GM18907 (cell line): ENCODE data around the gene MTERF1.
"Not testable (repeated sequence)": the region's sequence is repeated elsewhere in the genome, so short reads cannot be mapped to it uniquely, and the experiment has no call there.

Experiments
- ATAC-seq: cut with Tn5 transposase; IDR thresholded peaks from one replicate; pipeline ENCODE4 v1.9.1; 2021; ENCODE audit warnings: mild to moderate bottlenecking, moderate library complexity; ENCODE audit not compliant: unreplicated experiment

The MTERF1 gene

DNA sequence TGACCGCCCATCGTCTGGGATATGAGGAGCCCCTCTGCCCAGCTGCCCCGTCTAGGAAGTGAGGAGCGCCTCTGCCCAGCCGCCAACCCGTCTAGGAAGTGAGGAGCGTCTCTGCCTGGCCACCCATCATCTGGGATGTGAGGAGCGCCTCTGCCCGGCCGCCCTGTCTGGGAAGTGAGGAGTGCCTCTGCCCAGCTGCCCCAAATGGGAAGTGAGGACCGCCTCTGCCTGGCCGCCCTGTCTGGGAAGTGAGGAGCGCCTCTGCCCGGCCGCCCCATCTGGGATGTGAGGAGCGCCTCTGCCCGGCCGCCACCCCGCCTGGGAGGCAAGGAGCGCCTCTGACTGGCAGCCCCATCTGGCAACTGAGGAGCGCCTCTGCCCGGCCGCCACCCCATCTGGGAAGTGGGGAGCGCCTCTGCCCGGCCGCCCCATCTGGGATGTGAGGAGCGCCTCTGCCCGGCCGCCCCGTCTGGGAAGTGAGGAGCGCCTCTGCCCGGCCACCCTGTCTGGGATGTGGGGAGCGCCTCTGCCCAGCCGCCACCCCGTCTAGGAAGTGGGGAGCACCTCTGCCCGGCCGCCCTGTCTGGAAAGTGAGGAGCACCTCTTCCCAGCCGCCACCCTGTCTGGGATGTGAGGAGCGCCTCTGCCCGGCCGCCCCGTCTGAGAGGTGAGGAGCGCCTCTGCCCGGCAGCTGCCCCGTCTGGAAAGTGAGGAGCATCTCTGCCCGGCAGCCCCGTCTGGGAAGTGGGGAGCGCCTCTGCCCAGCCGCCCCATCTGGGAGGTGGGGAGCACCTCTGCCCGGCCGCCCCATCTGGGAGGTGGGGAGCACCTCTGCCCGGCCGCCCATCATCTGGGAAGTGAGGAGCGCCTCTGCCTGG is 7.1 kb upstream of the MTERF1 start:
- not testable (repeated sequence) for ATAC-seq

GRCh38 chr7:91883676-91884362 is 3.3 kb upstream of the MTERF1 start:
- no peak for ATAC-seq

GRCh38 chr7:91880016-91880412 is 488 bp downstream of the MTERF1 start:
- no peak for ATAC-seq

DNA sequence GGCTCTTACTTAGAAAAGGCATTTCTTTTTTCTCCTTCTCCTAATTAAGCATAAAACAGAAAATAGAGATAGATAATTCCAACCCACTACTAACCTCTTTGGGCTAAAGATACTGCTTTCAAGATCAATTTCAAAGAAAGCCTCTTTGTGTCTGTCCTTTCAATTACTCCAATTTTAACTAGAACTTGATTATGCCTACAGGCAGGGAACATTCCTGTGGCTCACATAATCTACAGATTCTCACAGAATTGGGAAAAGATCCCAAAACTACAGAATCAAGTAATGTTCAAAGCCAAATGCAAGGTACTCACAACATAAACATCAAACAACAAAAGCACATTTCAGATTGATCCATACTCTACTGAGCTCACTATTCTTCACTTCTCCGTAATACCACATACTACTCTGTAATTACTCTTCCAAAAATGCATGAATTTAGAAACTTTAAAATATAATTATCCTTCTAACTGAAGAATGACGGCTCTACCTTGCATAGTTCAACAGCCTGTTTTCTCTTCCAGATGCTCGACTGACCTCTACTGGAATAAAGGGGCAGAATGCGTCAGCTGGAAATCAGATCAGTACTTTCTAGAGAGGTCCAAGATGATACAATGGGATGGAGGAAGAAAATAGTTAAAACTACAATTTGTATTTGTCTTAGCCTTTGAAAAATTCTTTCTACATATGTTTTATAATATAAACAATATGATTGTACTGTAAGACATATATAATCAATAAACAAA is 3.9 kb downstream of the MTERF1 start:
- no peak for ATAC-seq

GRCh38 chr7:91875851-91876250 is 4.7 kb downstream of the MTERF1 start:
- no peak for ATAC-seq

DNA sequence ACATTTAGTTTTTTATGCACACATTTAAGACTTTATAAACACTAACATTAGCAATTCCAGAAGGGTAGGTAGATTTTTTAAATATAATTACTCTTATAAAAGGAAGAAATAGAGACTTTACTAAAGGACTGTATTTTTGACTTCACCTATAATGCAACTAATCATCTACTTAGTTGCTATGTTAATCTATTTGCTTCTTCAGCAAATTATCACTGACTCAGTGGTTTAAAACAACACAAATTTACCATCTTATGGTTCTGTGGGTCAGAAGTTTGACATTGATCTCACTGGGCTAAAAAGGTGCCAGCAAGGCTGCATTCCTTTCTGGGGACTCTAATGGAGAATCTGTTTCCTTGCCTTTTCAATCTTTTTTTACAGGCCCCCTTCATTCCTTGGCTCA is 7.6 kb downstream of the MTERF1 start:
- no peak for ATAC-seq

GRCh38 chr7:91872069-91872468 is 8.4 kb downstream of the MTERF1 start:
- no peak for ATAC-seq

DNA sequence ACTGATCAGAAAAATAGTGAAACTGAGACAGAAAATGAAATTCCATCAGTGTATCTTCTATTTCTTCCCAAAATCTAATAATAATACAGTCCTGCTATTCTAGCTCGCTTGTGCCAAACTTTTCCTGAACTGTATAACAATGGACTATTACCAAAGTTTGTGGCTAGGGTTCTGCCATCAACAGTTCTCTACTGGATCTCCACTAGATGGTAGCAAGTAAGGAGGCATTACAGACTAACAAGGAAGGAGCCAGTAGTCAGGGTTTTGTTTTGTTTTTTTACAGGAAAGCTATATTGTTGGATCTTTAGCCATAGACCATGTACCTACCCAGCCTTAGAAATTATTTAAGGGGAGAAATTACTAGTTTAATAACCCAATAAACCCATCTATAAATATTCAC is 10.8 kb downstream of the MTERF1 start:
- ATAC-seq = no peak

DNA sequence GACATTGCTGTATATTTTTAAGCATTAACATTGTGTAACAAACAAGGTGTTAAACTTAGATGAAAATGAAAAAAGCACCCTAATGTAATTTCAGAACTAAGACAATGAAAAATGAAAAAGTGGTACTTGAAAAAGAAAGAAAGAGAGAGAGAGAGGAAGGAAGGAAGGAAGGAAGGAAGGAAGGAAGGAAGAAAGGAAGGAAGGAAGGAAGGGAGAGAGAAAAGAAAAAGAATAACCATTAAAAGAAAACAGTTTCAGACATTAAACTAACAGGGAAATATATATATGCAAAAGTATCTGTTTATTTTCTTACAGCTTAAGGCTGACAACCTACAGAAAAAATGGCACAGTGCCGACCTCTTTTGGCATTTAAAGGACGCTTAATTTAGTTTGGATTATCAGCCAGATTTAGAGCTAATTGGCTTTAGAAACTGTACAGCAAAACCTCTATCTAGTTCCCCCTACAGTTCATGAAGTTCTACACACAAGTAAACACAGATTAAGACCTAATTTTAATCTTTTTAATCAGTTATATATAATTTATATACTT is 13.8 kb downstream of the MTERF1 start:
- ATAC-seq = no peak

- no peak for ATAC-seq
Measured at GRCh38 chr7:91865511-91865910, 15.0 kb downstream of the MTERF1 start.

- not testable (repeated sequence) for ATAC-seq
Measured at GRCh38 chr7:91864604-91865003, 15.9 kb downstream of the MTERF1 start.

DNA sequence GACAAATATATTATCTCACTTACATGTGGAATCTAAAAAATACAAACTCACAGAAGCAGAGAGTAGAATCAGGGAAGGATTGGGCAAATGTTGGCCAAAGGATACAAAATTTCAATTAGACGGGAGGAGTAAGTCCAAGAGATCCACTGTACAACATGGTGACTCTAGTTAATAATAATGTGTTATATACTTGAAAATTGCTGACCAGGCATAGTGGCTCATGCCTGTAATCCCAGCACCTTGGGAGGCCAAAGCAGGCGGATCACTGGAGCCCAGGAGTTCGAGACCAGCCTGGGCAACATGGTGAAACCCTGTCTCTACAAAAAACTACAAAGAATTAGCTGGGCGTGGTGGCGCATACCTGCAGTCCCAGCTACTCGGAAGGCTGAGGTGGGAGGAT is 16.4 kb downstream of the MTERF1 start:
- no peak for ATAC-seq

DNA sequence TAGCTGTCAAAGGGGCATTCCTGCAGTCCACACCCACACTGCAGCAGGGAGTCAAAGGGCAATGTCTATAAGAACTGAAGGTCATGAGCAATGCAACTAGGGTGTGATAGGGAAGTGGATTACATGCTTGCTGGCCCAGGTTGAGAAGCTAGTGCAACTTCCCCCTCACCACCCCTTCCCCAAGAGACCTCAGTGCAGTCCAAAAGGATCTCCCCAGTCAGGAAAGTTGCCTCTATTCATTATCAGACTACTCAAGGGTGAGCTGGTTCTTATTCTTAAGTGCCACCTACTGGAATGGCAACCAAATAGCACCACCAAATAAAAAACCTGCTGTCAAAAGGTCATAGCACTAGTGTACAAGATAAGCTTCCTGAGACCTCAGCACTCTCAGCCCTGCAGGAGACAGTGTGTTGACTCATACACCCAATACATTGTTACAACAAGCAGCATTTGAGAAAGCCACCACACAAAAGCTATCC is 28.2 kb downstream of the MTERF1 start:
- ATAC-seq = peak; percentile 63

GRCh38 chr7:91850455-91850854 is 30.0 kb downstream of the MTERF1 start:
- ATAC-seq = no peak

- ATAC-seq = no peak
Measured at GRCh38 chr7:91847876-91848588, 32.5 kb downstream of the MTERF1 start.

DNA sequence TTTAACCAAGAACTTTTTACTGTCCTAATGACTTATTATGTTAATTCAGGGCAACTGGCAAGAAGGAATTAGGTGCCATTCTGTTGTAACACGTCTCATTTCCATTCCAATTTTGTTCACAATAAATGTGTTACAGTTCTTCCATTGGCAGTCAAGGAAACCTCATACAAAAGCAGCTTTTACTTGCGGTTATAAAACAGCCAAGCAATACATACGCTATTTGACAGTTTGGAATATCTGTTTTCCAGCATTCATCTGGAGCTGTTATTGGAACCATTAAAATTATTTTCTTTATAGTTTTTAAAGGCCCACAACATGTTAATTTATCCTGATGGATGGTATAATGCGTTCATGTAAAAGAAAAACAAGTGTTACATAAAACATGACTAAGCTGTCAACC is 33.3 kb downstream of the MTERF1 start:
- ATAC-seq = no peak

- ATAC-seq = no peak
Measured at GRCh38 chr7:91846436-91846835, 34.1 kb downstream of the MTERF1 start.

DNA sequence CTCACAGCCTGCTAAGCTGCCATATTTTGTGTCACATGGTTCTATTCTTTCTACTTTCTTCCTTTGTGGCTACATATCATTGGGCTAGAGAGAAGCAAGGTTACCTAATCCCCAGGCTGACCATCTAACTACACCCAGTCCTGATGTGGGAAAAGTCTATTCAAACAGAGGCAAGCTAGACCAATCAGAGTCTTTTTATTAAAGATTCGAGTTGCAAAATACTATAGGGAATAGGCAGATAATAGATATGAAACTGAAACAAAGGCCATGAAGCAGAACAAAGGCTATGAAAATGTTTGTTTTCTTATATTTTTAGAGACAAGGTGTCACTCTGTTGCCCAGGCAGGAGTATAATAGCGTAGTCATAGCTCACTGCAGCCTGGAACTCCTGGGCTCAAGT is 36.7 kb downstream of the MTERF1 start:
- ATAC-seq = peak; percentile 79

- ATAC-seq = no peak
Measured at GRCh38 chr7:91838439-91838838, 42.1 kb downstream of the MTERF1 start.

DNA sequence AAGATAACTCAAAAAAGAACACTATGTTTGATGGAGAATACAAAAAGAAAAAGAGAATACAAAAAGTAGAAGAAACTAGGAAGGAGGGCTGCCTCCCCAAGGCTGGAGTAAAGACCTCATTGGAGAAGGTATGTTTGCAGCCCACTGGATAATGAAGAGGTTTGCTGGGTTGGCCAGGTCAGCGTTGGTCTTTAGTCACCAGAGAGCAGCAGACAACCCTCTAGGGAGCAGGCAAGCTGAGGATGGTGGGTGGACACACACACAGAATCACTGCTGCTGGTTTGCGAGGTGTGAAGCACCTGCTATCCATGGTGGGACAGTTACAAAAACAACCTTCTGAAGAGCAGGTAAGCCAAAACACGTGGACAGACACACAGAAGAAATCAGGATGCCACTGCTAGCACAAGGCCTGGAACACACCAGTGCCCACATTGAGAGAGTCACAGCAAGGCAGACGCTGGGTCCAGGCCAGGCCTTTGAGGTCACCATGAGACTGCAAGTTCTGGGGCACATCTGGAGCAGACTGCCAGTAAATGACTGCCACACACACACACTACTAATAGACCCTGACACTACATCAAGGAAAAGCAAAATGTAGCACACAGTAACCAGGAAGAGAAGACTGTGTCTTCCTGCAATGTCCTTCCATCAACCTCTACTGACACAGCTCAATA is 43.0 kb downstream of the MTERF1 start:
- ATAC-seq = no peak
